Colonic mucosa (tissue), 4 donors: Measurements from ENCODE around the gene DKK3. TPM values are rescaled to one million over a fixed set of nuclear protein-coding genes. Genes with fewer than 3 reads are reported as not detected.

Experiments
- DNase-seq: peaks from one replicate; pipeline ENCODE4 v3.0.0-alpha.2; 2020
- H3K27ac ChIP-seq: fragments of 200-600 bp; one replicate; pipeline ENCODE4 v1.8.0; 2021
- H3K27me3 ChIP-seq: fragments of 200-600 bp; one replicate; pipeline ENCODE4 v1.8.0; 2021
- H3K36me3 ChIP-seq: fragments of 200-600 bp; one replicate; pipeline ENCODE4 v1.8.0; 2021
- H3K4me1 ChIP-seq: fragments of 200-600 bp; one replicate; pipeline ENCODE4 v1.8.0; 2021; ENCODE audit warnings: mild to moderate bottlenecking
- H3K4me3 ChIP-seq: fragments of 200-600 bp; one replicate; pipeline ENCODE4 v1.8.0; 2021
- H3K9ac ChIP-seq, 2 donors: one replicate each; pipeline ENCODE4 v1.7.0; 2013; ENCODE audit warnings: control low read depth in 2 of 2, low read depth in 2 of 2, low read length in 2 of 2
- H3K9me3 ChIP-seq: fragments of 200-600 bp; one replicate; pipeline ENCODE4 v1.8.0; 2021
- intact Hi-C: fragments of 100-400 bp; cut with DNase I; formaldehyde crosslinking; loops from one replicate; pipeline ENCODE4 v1.14.1; 2022
- total RNA-seq, 2 donors: library from RNA; stranded (reverse); fragmentation: NEBNext Ultra II Directional in 1 of 2; extraction: Animal tissue kit (Norgen Biotek cat#: 25700) in 1 of 2; gene quantifications; one replicate each; pipeline ENCODE4 v1.2.1, GENCODE V29; 2021
- TF ChIP-seq, protein P1 (sequence below): fragments of 200-600 bp; IDR thresholded peaks from one replicate; pipeline ENCODE4 v1.8.0; 2022; ENCODE audit warnings: antibody characterized with exemption, mild to moderate bottlenecking
- donor health status: healthy.
- donor health status: DM: no; HTN: no; CAD: no.
- donor health status: DM: no; HTN: no; CAD: no.

DKK3 gene
- total RNA-seq, 2 donors from 2014 or later = 7.4 to 19.6 TPM

DNA sequence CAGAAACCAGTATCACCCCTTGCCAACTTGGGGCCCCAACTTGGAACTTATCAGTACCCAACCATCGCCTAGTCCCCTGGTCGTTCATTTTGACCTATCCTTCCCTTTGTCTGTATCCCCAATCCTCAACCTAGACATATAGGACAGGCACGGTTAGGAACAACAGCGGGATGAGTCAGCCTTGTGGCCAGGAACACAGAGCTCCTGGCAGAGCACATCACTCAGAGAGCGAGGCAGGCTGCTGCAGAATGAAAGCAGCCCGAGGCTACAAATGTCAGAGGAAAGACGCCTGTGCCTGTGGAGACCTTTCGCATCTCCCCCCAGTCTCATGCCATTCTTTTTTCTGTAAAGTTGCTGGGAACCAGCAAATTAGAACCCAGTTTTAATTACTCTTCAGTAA, 14.6 kb downstream of the DKK3 start:
- no peaks in the 10 kb centered on the region for H3K27me3 ChIP-seq
- no peak overlapping the region for H3K4me3 ChIP-seq
- TF ChIP-seq, protein P1, sequence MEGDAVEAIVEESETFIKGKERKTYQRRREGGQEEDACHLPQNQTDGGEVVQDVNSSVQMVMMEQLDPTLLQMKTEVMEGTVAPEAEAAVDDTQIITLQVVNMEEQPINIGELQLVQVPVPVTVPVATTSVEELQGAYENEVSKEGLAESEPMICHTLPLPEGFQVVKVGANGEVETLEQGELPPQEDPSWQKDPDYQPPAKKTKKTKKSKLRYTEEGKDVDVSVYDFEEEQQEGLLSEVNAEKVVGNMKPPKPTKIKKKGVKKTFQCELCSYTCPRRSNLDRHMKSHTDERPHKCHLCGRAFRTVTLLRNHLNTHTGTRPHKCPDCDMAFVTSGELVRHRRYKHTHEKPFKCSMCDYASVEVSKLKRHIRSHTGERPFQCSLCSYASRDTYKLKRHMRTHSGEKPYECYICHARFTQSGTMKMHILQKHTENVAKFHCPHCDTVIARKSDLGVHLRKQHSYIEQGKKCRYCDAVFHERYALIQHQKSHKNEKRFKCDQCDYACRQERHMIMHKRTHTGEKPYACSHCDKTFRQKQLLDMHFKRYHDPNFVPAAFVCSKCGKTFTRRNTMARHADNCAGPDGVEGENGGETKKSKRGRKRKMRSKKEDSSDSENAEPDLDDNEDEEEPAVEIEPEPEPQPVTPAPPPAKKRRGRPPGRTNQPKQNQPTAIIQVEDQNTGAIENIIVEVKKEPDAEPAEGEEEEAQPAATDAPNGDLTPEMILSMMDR = no peak
- H3K9ac ChIP-seq = no peak overlapping the region
- DNase-seq = no peak
- H3K4me1 ChIP-seq = no peaks in the 10 kb centered on the region
- intact Hi-C loops = no loop called here
- no peaks in the 10 kb centered on the region for H3K9me3 ChIP-seq
- H3K36me3 ChIP-seq = no peaks in the 10 kb centered on the region
- H3K27ac ChIP-seq = no peak overlapping the region

DNA sequence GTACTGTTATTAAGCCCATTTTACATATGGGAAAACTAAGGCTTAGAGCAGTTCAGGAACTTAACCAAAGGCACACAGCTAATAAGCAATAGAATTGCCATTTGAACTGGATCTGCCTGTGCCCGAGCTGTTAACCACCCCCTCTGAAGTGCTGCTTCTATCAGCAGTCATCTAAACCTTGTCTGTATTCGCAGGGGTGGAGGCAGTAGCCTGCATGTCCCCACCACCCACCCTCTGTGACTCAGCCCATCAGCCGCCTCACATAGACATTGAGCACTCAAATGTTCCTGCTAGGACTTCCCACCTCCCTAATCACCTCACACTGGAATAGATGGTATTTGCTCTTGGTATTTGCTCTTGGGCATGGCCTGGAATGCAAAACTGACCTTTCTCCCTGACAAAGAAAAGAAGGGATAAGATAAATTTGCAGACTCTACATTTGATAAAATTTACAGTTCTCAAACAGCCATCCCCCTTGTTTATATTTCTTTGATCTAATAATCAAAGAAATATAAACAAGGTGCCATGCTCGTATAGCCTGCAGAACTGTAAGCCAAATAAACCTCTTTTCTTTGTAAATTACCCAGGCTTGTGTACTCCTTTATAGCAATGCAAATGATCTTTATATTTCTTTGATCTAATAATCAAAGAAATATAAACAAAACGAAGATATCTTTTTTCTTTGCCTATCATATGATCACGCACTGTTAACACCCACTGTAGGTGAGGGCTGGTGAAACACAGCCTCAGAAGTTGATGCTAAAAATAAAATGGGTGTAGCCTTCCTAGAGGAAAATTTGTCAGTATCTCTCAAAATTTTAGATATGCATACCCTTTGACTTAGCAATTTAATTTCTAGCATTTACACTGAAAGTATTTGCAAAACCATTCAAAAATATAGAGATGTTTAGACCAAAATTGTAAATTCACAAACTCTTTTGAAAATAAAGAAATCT, 15.9 kb downstream of the DKK3 start:
- Histone ChIP-seq H3K27ac (no peak overlapping the region), H3K4me1 (no peaks in the 10 kb centered on the region)

DNA sequence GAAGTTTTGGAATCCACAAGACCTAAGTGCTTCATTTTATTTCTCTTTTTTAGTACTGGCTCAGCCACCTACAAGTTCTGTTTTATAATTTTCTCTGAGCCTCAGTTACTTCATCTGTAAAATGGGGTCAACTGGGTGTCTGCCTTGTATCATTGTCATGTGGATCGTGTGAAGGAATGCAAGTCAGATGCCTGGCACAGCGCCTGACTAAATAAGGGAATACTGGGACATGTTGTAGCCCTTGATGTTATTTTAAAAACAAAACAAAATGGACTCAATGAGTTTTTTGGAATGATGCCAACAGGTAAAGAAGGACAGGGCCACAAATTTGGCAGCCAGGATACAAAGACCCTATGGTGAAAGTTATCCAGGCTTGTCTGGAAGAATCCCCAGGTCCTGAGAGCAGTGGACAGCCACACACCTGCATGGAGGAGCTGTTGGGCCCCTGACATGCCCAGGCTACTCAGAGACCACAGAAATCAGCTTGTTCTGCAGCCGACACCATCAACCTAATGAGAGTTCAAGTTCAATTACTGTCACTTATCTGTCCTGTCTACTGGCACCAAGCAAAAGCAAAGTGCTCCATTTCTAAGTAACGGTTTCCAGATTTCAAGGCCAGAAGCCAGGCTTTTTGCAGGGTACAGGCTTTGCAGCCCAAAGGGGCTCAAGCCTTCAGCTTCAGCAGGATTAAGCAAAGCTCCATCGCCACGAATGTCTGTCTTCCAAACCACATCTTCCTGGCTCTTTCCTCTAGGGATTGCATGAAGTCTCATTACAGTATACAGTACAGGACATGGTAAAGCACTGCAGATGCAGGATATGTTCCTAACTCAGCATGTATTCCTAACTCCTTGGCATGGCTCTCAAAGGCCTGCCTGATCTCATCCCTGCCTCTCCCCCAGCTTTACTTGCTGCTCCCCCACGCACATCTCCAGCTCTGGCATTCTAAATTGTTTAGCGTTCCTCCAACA, 18.4 kb downstream of the DKK3 start:
- Histone ChIP-seq H3K9me3 (no peaks in the 10 kb centered on the region), H3K4me1 (no peaks in the 10 kb centered on the region), H3K36me3 (no peaks in the 10 kb centered on the region), H3K4me3 (no peak overlapping the region), H3K9ac (no peak overlapping the region), H3K27me3 (no peaks in the 10 kb centered on the region), H3K27ac (no peak overlapping the region)
- DNase-seq = no peak
- intact Hi-C loops = no loop called here
- TF ChIP-seq, protein P1 = no peak

More for the DNA sequence above, 15.9 kb downstream of the DKK3 start:
- H3K4me3 ChIP-seq = no peak overlapping the region
- H3K9ac ChIP-seq = no peak overlapping the region
- no peaks in the 10 kb centered on the region for H3K9me3 ChIP-seq
- no peaks in the 10 kb centered on the region for H3K36me3 ChIP-seq
- H3K27me3 ChIP-seq = no peaks in the 10 kb centered on the region
- DNase-seq = no peak
- intact Hi-C loops = no loop called here
- TF ChIP-seq, protein P1 = no peak

DNA sequence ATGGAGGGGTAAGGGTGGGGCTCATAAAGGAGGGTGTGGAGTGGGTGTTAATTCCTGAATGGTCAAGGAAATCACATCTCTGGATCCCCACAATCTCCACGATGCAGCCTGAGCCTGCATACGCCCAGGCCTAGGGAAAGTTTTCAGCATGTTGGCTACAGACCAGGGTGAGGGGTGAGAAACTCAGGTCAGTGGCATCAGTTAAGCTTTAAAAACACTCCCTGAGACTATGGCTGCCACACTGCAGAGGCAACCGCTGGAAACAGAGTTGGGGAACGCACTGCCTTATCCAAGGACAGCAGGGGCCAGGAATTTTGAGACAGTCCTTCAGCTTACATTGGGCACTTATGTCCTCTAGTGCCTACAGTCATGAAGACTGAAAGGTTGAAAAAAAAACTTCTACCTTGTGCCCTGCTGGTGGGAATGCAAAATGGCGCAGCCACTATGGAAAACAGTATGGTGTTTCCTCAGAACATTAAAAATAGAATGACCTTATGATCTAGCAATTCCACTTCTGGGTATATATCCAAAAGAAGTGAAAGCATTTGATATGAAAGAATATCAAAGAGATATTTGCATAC, 19.7 kb downstream of the DKK3 start:
- Histone ChIP-seq H3K27ac (no peak overlapping the region), H3K4me1 (no peaks in the 10 kb centered on the region), H3K36me3 (no peaks in the 10 kb centered on the region), H3K9me3 (no peaks in the 10 kb centered on the region), H3K4me3 (no peak overlapping the region), H3K27me3 (no peaks in the 10 kb centered on the region), H3K9ac (no peak overlapping the region)
- TF ChIP-seq, protein P1 = no peak
- intact Hi-C loops = no loop called here
- no peak for DNase-seq

DNA sequence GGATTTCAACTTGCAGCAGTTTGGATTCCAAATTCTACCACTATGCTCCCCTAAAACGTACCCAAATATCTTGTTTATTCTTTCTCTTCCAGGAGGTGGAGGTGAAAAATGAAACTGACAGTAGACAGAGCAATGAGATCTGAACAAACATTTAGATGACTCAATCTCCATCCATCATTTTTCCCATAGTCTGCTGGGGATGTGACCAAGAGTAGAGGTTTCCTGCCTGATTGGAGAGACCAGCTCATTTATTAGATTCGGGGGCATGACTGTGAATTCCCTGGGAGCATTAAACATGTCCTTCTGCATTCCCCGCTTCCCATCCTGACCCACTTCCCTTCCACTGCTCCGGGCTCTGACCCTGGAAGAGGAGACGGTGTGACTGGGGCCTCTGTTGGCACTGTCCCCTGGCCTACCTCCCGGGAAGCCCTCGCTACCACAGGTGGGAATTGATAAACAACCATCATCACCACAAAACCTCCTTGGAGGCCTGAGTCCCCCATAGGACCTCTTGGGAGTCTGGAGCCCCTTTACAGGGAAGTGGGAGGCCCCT, 20.3 kb downstream of the DKK3 start:
- Histone ChIP-seq H3K27ac (no peak overlapping the region), H3K9ac (no peak overlapping the region), H3K36me3 (no peaks in the 10 kb centered on the region), H3K27me3 (no peaks in the 10 kb centered on the region), H3K4me1 (no peaks in the 10 kb centered on the region), H3K4me3 (no peak overlapping the region), H3K9me3 (no peaks in the 10 kb centered on the region)
- TF ChIP-seq, protein P1 = no peak
- DNase-seq = no peak
- intact Hi-C loops = no loop called here
